Activated CD4-positive, alpha-beta T cell treated with anti-CD3 and anti-CD28 coated beads, Interleukin-2, Interleukin-4, amounts not matched to agents 100 ng/mL and 50 ng/mL, durations not matched to agents 16 hours and 8 hours (primary cell): ENCODE data around the gene TPST1.
"Not testable (repeated sequence)": the region's sequence is repeated elsewhere in the genome, so short reads cannot be mapped to it uniquely, and the experiment has no call there.

ENCODE experiments used
- DNase-seq: peaks from one replicate; pipeline ENCODE4 v3.0.0-alpha.2; 2020; ENCODE audit warnings: low spot score

TPST1 gene

GRCh38 chr7:66283003-66283920, 78.1 kb downstream of the TPST1 start:
- DNase-seq: no peak

DNA sequence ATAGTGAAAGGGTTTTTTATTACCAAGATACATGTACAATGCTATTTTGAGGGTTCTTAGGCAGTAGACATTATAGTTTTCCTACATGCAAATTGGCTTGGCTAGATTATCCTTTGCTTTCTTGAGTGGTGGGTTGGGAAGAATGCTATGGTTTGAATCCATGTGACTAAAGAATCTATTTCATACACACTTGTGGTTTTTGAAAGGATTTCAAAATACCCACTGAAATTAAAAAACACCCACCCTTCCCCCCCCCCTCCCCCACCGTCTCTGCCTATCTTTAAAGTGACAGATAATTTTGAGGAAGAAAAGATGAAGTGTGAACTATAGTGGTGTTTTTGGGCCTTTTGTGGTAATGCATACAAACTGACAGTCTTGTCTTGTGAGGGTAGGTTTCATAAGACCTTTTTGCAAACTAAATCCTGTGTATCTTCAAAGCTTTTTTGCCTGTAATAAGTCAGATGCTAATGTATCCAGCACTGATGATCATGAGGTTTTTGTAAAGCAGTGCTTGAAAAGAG, 90.9 kb downstream of the TPST1 start:
- no peak for DNase-seq

DNA sequence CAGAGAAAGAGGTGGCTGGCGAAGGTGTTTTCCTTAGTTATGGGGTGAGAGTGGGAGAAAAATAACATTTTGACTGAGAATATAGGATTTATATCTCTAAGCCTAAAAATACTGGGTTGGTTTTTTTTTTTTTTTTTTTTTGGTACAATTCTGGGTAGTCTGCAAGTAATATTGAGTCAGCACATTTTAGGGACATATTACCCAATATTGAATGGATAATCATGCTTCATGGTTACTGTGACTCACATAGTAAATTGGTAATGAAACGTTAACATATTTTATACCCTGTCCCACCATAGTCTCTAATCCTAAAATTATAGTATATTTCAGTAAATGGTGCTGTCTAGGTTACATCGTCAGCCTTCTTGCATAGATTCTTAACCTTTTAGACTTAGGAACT, 91.4 kb downstream of the TPST1 start:
- DNase-seq: no peak

GRCh38 chr7:66297579-66297978, 92.4 kb downstream of the TPST1 start:
- no peak for DNase-seq

- DNase-seq: no peak
These were observed 96.1 kb downstream of the TPST1 start for GRCh38 chr7:66301249-66301648.

DNA sequence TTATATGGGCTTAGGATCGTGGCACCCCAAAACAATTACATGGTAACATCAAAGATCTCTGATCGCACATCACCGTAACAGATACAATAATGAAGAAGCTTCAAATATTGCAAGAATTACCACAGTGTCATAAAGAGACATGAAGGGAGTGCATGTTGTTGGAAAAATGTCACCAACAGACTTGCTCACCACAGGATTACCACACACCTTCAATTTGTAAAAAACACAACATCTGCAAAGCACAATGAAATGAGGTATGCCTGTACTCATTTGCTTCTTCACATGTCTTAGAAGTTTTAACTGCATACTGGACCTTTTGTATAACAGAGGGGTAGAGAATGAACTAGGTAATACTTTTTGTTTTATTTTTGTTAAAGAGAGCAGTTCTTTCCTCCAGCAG, 96.6 kb downstream of the TPST1 start:
- DNase-seq: no peak

GRCh38 chr7:66303454-66304155, 98.5 kb downstream of the TPST1 start:
- no peak for DNase-seq

GRCh38 chr7:66304536-66304935, 99.4 kb downstream of the TPST1 start:
- no peak for DNase-seq

GRCh38 chr7:66306243-66306642, 101.1 kb downstream of the TPST1 start:
- no peak for DNase-seq

- no peak for DNase-seq
These were observed 102.6 kb downstream of the TPST1 start for GRCh38 chr7:66307591-66308215.

GRCh38 chr7:66308411-66308810, 103.3 kb downstream of the TPST1 start:
- no peak for DNase-seq

DNA sequence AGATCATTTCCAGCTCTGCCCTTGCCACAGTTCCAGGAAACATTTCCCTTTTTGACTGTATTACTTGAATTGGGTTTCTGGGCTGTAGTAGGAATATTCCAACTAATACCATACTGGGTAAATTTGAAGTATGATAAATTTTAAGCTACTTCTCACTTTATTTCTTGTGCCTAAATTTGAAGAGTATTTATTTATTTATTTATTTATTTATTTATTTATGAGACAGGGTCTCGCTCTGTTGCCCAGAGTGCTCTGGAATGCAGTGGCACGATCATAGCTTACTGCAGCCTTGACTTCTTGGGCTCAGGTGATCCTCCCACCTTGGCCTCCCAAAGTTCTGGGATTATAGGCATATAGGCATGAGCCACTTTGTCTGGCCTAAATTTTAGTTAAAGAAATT, 105.5 kb downstream of the TPST1 start:
- no peak for DNase-seq

GRCh38 chr7:66313886-66314568, 108.9 kb downstream of the TPST1 start:
- no peak for DNase-seq

DNA sequence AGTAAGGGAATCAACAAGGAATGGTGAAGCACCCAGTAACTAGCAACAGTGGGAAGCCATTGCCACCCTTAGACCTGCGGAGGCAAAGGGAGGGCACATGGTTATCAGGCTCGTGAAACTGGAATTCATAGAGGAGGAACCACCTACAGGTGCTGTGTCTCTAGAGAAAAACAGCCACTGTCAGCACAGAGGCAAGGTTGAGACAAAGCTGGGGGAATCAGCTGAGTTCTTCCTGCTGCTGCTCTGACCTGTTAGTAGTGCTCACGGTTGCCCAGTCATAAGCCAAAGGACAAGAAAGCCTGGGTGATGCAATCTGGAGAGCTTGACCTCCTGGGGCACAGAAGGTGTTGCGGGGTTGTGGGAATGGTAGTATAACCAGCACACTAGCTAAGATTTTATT, 110.1 kb downstream of the TPST1 start:
- no peak for DNase-seq

GRCh38 chr7:66319407-66319979, 114.4 kb downstream of the TPST1 start:
- no peak for DNase-seq

DNA sequence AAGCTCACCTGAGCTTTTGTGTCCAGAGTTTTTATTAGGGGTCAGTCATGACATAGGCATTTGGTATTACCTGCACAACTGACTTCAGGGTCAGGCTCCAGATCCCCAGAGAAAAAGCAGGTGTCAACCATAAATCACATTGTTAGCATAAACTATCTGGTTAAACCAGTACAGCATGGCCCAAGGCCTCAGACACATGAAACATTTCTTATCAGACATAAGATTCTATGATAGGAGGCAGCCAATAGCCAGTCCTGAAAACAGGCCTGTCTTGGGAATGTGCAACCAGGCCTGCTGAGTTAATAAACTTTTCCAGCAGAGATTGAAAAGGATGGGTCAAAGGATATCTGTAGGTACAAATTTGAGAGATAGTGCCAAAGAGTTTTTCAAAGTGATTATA, 116.1 kb downstream of the TPST1 start:
- DNase-seq: no peak

DNA sequence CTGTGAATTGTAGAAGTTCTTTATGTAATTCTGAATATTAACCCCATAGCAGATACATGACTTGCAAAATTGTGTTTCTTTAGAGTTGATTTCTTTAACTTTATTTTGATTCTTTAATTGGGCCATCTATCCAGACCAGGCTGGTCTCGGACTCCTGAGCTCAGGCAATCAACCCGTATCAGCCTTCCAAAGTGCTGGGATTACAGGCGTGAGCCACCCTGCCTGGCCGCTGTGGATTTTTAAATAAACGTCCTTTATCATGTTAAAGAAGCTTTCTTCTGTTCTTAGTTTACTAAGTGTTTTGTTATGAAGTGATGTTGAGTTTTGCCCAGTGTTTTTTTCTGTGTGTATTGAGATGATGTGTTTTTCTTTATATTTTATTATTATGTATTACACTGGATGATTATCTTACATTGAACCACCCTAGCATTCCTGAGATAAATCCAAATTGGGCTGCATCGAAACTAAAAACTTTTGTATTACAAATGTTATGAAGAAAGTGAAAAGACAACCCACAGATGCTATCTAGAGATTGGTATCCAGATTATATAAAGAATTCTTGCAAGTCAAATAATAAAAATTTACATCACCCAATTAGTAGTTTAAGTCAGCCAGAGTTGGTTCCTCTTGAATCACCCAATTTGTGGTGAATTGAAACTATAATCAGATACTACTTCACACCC, 118.1 kb downstream of the TPST1 start:
- DNase-seq: no peak

DNA sequence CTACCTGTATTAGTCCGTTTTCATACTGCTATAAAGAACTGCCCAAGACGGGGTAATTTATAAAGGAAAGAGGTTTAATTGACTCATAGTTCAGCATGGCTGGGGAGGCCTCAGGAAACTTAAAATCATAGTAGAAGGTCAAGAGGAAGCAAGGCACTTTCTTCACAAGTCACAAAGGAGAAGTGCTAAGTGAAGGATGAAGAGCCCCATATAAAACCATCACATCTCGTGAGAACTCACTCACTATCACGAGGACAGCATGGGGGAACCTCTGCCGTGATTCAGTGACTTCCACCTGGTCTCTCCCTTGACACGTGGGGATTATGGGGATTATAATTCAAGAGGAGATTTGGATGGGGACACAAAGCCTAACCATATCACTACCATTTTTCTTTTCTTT, 119.9 kb downstream of the TPST1 start:
- DNase-seq: not testable (repeated sequence)

DNA sequence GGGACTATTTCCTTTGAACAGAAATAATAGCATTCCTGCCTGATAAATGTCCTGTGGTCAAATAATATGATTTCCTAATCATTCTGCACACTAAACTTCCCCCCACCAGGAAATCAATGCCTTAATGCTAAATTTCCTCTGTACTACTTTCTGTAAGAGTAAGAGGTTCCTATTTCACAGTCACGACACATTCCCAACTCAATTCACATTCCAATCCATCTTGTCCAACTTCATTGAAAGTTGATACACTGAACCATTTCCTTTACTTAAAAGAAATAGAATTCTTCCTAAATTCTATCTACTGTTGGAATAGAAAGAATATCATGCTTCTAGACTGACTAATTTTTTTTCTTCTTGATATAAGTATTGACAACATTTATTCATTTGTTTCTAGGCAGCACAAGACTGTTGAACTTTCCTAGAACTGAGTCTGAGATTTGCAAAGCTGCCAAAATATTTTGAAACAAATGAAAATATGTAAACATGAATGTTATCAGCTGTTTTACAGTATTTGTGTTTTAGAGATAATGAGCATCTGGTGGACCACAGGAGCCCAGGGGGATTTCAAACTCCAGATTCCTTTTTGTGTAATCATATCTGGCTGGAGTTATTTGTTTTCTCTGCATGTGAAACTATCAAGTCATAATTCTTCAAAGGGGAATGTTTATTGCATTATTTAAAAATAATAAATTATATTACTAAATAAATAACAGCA, 121.5 kb downstream of the TPST1 start:
- DNase-seq: no peak

GRCh38 chr7:66330961-66331360, 125.8 kb downstream of the TPST1 start:
- DNase-seq: no peak

DNA sequence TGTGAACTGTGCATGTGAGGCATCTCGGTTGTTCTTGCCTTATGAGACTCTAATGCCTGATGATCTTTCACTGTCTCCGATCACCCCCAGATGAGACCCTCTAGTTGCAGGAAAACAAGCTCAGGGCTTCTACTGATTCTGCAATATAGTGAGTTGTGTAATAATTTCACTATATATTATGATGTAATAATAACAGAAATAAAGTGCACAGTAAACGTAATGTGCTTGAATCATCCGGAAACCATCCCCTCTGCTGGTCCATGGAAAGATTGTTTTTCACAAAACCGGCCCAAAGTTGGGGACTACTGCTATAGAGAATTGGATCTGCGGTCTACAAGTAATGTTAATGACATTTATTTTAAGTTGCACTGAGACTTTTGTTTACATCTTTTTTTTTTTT, 126.7 kb downstream of the TPST1 start:
- DNase-seq: no peak
